Measurements from ENCODE around the gene PRMT6. TPM values are rescaled to one million over a fixed set of nuclear protein-coding genes. Genes with fewer than 3 reads are reported as not detected.

The PRMT6 gene
- total and polyA plus RNA-seq, 5 donors from 2014 or later = 7.8 to 17.1 (median 13.7) TPM

DNA sequence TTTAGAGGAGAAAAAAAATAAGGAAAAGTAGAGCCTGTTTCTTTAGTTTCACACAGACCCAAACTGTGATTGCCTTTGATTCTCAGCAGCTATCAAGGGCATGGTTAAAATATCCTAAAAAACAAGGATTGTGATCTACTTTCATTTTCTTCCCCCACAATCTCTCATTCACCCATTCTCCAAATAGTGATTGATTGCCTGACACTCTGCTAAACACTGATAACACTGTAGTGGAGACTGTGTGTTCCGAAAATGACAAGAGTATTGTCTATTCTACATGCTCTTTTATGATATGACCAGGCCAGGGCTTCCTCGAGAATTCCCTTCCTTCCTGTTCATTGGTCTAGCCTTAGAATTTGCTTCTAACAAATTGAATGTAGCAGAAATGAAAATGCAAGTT lies 40.2 kb downstream of the PRMT6 start:
- no peaks in the 10 kb centered on the region for H3K36me3 ChIP-seq (ENCODE audit: control insufficient read depth, insufficient read depth, low read length)
- Mint-ChIP-seq H3K4me3 (no peak overlapping the region), H3K9me3 (peaks cover 0 to 4% (median 1%) of the 10 kb centered on the region in 7 donors), H3K4me1 (no peaks in the 10 kb centered on the region), H3K27me3 (no peaks in the 10 kb centered on the region), H3K36me3 (no peaks in the 10 kb centered on the region), H3K27ac (no peak overlapping the region)
- no peaks in the 10 kb centered on the region for H3K9me3 ChIP-seq (ENCODE audit: control insufficient read depth in 2 of 2, low read length in 2 of 2)
- H3K27me3 ChIP-seq (ENCODE audit: control insufficient read depth, insufficient read depth, low read length) = no peaks in the 10 kb centered on the region
- ATAC-seq (ENCODE audit: low read depth in 2 of 2) (no peak), DNase-seq (no peak)
- no peak overlapping the region for H3K4me3 ChIP-seq (ENCODE audit: low read depth, low read length)
- H3K27ac ChIP-seq (ENCODE audit: insufficient read depth, low read length, poor library complexity, severe bottlenecking) = no peak overlapping the region
- H3K4me1 ChIP-seq (ENCODE audit: control insufficient read depth, insufficient read depth, low read length, poor library complexity, severe bottlenecking) = no peaks in the 10 kb centered on the region

DNA sequence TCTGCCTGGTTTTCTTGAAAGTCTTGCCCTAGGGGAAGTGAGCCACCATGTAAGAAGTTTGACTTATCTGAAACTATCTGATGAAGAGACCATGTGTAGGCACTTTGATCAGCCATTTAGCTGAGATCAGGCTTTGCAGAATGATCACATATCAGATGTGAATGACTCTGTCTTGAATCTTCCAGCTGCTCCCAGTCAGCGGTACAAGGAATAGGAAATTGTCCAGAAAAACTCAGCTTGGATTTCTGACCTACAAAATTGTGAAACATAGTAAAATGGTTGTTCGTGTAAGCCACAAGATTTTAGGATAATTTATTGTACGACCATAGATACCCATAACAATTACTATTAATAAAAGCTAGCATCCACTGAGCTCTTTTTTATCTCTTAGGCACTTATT lies 42.5 kb downstream of the PRMT6 start:
- no peak overlapping the region for H3K4me3 ChIP-seq (ENCODE audit: low read depth, low read length)
- Mint-ChIP-seq H3K36me3 (no peaks in the 10 kb centered on the region), H3K4me3 (no peak overlapping the region), H3K27me3 (no peaks in the 10 kb centered on the region), H3K27ac (no peak overlapping the region), H3K4me1 (no peaks in the 10 kb centered on the region), H3K9me3 (peaks cover 0 to 4% (median under 1%) of the 10 kb centered on the region in 7 donors)
- no peaks in the 10 kb centered on the region for H3K4me1 ChIP-seq (ENCODE audit: control insufficient read depth, insufficient read depth, low read length, poor library complexity, severe bottlenecking)
- no peak overlapping the region for H3K27ac ChIP-seq (ENCODE audit: insufficient read depth, low read length, poor library complexity, severe bottlenecking)
- H3K9me3 ChIP-seq (ENCODE audit: control insufficient read depth in 2 of 2, low read length in 2 of 2) = no peaks in the 10 kb centered on the region
- DNase-seq = no peak
- no peaks in the 10 kb centered on the region for H3K27me3 ChIP-seq (ENCODE audit: control insufficient read depth, insufficient read depth, low read length)
- no peak for ATAC-seq (ENCODE audit: low read depth in 2 of 2)
- H3K36me3 ChIP-seq (ENCODE audit: control insufficient read depth, insufficient read depth, low read length) = no peaks in the 10 kb centered on the region

DNA sequence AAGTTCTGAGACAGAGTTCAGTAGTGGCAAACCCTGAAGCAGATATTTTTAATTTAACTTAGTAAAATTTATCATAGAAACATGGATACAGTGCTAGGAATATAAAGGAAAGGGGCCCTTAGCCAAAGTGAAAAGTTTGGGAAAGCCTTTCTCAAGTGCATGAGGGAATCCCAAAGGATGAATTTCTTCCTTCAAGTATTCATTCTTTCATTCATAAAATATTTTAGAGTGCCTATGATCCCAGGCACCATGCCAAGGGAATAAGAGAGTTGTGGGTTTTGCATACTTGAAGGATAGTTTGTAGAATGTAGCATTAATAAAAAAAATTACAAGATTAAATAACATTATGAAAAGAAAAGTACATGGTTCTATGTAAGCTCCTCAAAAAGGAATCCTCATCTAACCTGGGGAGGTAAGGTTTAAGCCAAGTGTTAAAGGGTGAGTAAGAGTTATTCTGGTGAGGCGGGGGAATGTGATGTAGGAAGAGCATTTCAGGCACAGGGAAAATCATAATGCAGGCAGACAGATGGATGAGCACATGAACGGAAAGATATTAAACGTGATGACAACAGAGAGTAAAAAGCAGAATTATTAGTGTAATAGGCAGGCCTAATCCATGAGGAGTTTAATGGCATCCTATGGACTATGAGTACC lies 44.0 kb downstream of the PRMT6 start:
- Histone ChIP-seq H3K36me3 (ENCODE audit: control insufficient read depth, insufficient read depth, low read length) (no peaks in the 10 kb centered on the region), H3K4me3 (ENCODE audit: low read depth, low read length) (no peak overlapping the region), H3K27me3 (ENCODE audit: control insufficient read depth, insufficient read depth, low read length) (no peaks in the 10 kb centered on the region), H3K27ac (ENCODE audit: insufficient read depth, low read length, poor library complexity, severe bottlenecking) (no peak overlapping the region), H3K4me1 (ENCODE audit: control insufficient read depth, insufficient read depth, low read length, poor library complexity, severe bottlenecking) (no peaks in the 10 kb centered on the region), H3K9me3 (ENCODE audit: control insufficient read depth in 2 of 2, low read length in 2 of 2) (no peaks in the 10 kb centered on the region)
- Mint-ChIP-seq H3K4me3 (no peak overlapping the region), H3K36me3 (no peaks in the 10 kb centered on the region), H3K27ac (no peak overlapping the region), H3K27me3 (no peaks in the 10 kb centered on the region), H3K9me3 (peaks cover 0 to 4% (median 0%) of the 10 kb centered on the region in 7 donors), H3K4me1 (no peaks in the 10 kb centered on the region)
- no peak for DNase-seq
- no peak for ATAC-seq (ENCODE audit: low read depth in 2 of 2)

DNA sequence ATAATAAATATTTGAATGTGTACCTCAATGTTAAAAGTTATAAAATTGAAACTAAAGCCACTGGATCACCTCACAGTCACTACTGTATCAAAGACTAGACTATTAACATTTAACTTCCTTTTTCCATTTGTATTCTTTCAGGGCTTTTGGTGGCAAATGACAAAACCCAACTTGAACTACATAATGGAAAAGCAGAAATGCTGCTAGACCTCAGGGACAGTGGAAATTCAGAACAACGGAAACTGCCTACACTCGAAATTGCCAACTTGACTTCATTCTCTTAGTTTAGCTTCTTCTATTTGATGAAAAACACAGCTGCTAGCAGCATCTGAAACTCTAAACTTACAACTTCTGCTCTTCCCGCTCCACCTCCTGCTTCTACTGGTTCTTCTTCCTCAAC lies 49.4 kb downstream of the PRMT6 start:
- Histone ChIP-seq H3K27ac (ENCODE audit: insufficient read depth, low read length, poor library complexity, severe bottlenecking) (no peak overlapping the region), H3K4me3 (ENCODE audit: low read depth, low read length) (no peak overlapping the region), H3K4me1 (ENCODE audit: control insufficient read depth, insufficient read depth, low read length, poor library complexity, severe bottlenecking) (no peaks in the 10 kb centered on the region), H3K9me3 (ENCODE audit: control insufficient read depth in 2 of 2, low read length in 2 of 2) (no peaks in the 10 kb centered on the region), H3K27me3 (ENCODE audit: control insufficient read depth, insufficient read depth, low read length) (no peaks in the 10 kb centered on the region), H3K36me3 (ENCODE audit: control insufficient read depth, insufficient read depth, low read length) (no peaks in the 10 kb centered on the region)
- H3K27ac Mint-ChIP-seq = no peak overlapping the region
- ATAC-seq (ENCODE audit: low read depth in 2 of 2) (no peak), DNase-seq (no peak)
- H3K36me3 Mint-ChIP-seq = no peaks in the 10 kb centered on the region
- H3K4me1 Mint-ChIP-seq = no peaks in the 10 kb centered on the region
- no peaks in the 10 kb centered on the region for H3K27me3 Mint-ChIP-seq
- peaks cover 0 to 4% (median 0%) of the 10 kb centered on the region in 7 donors for H3K9me3 Mint-ChIP-seq
- no peak overlapping the region for H3K4me3 Mint-ChIP-seq

Other genes with a start within 250 kb of the PRMT6 start
- not detected for gene NTNG1, start 84.4 kb downstream of the PRMT6 start, total RNA-seq
- gene NTNG1, start 84.4 kb downstream of the PRMT6 start, polyA plus RNA-seq = not detected

All from CD4-positive, CD25-positive, alpha-beta regulatory T cell (primary cell).